PC-3 (cell line): Measurements from ENCODE around the gene MYO18A. TPM values are rescaled to one million over a fixed set of nuclear protein-coding genes. Genes with fewer than 3 reads are reported as not detected.

Source experiments
- ATAC-seq: fragments of 200-7000 bp; cut with Tn5 transposase; 2 replicates; pipeline ENCODE4 v1.9.1; 2020; ENCODE audit warnings: mild to moderate bottlenecking, moderate library complexity
- BruUV-seq: library from RNA; stranded (reverse); fragments of 400-500 nt; replicated peaks from 2 replicates; lab custom pipeline; 2021; lab: Mats Ljungman, UMichigan
- CTCF ChIA-PET: fragments of 300-600 bp; sonication (Branson Sonifier 250); formaldehyde crosslinking; loops from one replicate; lab custom pipeline; 2022; ENCODE audit warnings: antibody characterized with exemption; lab: Charles Lee
- POLR2A ChIA-PET: fragments of 300-600 bp; sonication (Branson Sonifier 250); formaldehyde crosslinking; loops from one replicate; lab custom pipeline; 2022; ENCODE audit warnings: antibody characterized with exemption; ENCODE audit not compliant: unreplicated experiment; lab: Charles Lee
- DNase-seq: peaks from one replicate; pipeline ENCODE4 v3.0.0-alpha.2; 2015
- H2AFZ ChIP-seq: fragments of 300-600 bp; sonication (generic); 2 replicates; pipeline ENCODE4 v1.6.0; 2016; ENCODE audit warnings: antibody characterized with exemption, low read length
- H3F3A ChIP-seq: fragments of 300-600 bp; sonication (generic); one replicate; pipeline ENCODE4 v1.6.0; 2017; ENCODE audit warnings: antibody characterized with exemption, low read length, control low read depth, mild to moderate bottlenecking; ENCODE audit not compliant: unreplicated experiment
- H3K27ac ChIP-seq: fragments of 300-600 bp; sonication (generic); 2 replicates; pipeline ENCODE4 v1.5.1; 2016; ENCODE audit warnings: mild to moderate bottlenecking, low read length
- H3K27me3 ChIP-seq: fragments of 300-600 bp; sonication (generic); 2 replicates; pipeline ENCODE4 v1.6.1; 2016; ENCODE audit warnings: low read length, mixed read lengths
- H3K36me3 ChIP-seq: fragments of 300-600 bp; sonication (generic); 2 replicates; pipeline ENCODE4 v1.6.1; 2016; ENCODE audit warnings: low read depth, mixed run types, low read length, mixed read lengths
- H3K4me1 ChIP-seq: fragments of 300-600 bp; sonication (generic); 2 replicates; pipeline ENCODE4 v1.5.1; 2016; ENCODE audit warnings: low read length; ENCODE audit not compliant: insufficient read depth
- H3K4me2 ChIP-seq: fragments of 300-600 bp; sonication (generic); 2 replicates; pipeline ENCODE4 v1.6.0; 2016; ENCODE audit warnings: low read length
- H3K4me3 ChIP-seq: fragments of 300-600 bp; sonication (generic); 2 replicates; pipeline ENCODE4 v1.5.1; 2016; ENCODE audit warnings: mild to moderate bottlenecking, low read length, mixed read lengths
- H3K79me2 ChIP-seq: fragments of 300-600 bp; sonication (generic); 2 replicates; pipeline ENCODE4 v1.6.1; 2017; ENCODE audit warnings: low read length, mixed read lengths
- H3K9ac ChIP-seq: fragments of 300-600 bp; sonication (generic); 2 replicates; pipeline ENCODE4 v1.6.0; 2016; ENCODE audit warnings: mild to moderate bottlenecking, low read length
- H3K9me2 ChIP-seq: fragments of 300-600 bp; sonication (generic); replicated peaks from 2 replicates; pipeline ENCODE4 v1.6.1; 2016; ENCODE audit warnings: mixed run types, low read length, mixed read lengths
- H3K9me3 ChIP-seq: fragments of 300-600 bp; sonication (generic); 2 replicates; pipeline ENCODE4 v1.6.1; 2016; ENCODE audit warnings: low read length, mixed read lengths
- H4K20me1 ChIP-seq: fragments of 300-600 bp; sonication (generic); 2 replicates; pipeline ENCODE4 v1.6.1; 2016; ENCODE audit warnings: low read length, mixed read lengths
- EZH2 ChIP-seq: fragments of 300-600 bp; sonication (generic); IDR thresholded peaks from one replicate; pipeline ENCODE4 v1.6.1; 2017; ENCODE audit warnings: antibody characterized with exemption, mild to moderate bottlenecking, low read length; ENCODE audit not compliant: unreplicated experiment
- EZH2phosphoT487 ChIP-seq: fragments of 300-600 bp; sonication (generic); IDR thresholded peaks from 2 replicates; pipeline ENCODE4 v1.6.1; 2018; ENCODE audit warnings: mild to moderate bottlenecking, antibody characterized with exemption, low read length, borderline replicate concordance
- intact Hi-C: fragments of 100-400 bp; cut with micrococcal nuclease; formaldehyde crosslinking; loops from 2 replicates; pipeline ENCODE4 v1.9.0; 2023
- total RNA-seq: library from RNA; depleted of rRNA; stranded (reverse); fragments of >200 nt; gene quantifications from 2 replicates; pipeline ENCODE4 v1.2.3, GENCODE V29; 2014
- TF ChIP-seq, protein P1 (sequence below): fragments of 300-600 bp; sonication (generic); conservative IDR thresholded peaks from 2 replicates; pipeline ENCODE4 v1.5.1; 2017; ENCODE audit warnings: antibody characterized with exemption, low read depth, mild to moderate bottlenecking, low read length

Gene MYO18A
- total RNA-seq, 1 experiment from 2014 or later = 28.0 TPM

DNA sequence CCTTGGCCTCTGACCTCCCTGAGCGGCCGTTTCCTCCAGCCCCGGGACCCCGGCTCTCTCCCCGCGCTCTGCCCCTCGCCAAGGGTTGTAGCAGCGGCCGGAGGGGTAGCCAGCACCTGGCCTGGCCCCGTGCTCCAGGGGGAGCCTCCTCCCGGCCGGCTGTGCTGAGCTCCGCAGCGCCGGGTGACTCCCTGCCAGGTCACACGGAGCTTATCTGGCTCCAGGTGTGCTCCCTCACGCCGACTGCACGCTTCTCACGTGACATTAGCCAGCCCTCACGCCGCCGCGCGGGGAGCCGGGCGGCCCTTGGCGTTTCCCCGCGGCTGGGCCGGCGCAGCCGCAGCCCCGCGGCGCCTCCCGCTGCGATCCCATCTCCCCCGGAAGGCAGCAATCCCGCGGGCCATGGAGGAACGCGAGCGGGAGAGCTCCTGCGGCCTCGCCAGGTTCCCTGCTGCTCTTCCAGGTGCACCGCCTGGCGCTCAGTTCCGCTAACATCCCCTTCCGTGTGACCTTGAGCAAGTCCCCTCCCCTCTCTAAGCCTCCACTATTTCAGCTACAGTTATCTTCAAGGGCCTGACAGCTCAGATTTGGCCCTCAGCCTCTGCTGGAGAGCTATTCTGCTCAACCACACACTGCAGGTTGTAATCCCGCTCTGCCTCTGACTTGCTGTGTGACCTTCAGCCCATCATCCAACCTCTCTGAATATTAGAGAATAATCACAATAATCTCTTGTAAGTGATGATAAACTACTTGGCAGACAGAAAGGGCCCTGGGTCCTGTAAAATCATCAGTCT is 3.4 kb downstream of the MYO18A start:
- peak; percentile 2; the same call in 1 of the 2 replicates for ATAC-seq
- Histone ChIP-seq H3K27ac (peak overlapping the region; percentile 81; the same call in 1 of the 2 replicates), H3K36me3 (no peaks in the 10 kb centered on the region), H2AFZ (peak overlapping the region; percentile 82), H3K4me1 (peaks cover 44% of the 10 kb centered on the region), H3K9me2 (no peaks in the 10 kb centered on the region), H3K79me2 (peaks cover 38% of the 10 kb centered on the region), H3K27me3 (no peaks in the 10 kb centered on the region), H3K4me2 (peak overlapping the region; percentile 93), H3K4me3 (peak overlapping the region; percentile 72), H3K9ac (peak overlapping the region; percentile 68), H3F3A (no peaks in the 10 kb centered on the region), H3K9me3 (no peaks in the 10 kb centered on the region), H4K20me1 (no peaks in the 10 kb centered on the region)
- POLR2A ChIA-PET = no interaction called here
- BruUV-seq = no TSS peak
- TF ChIP-seq EZH2 = no peak
- TF ChIP-seq, protein P1, sequence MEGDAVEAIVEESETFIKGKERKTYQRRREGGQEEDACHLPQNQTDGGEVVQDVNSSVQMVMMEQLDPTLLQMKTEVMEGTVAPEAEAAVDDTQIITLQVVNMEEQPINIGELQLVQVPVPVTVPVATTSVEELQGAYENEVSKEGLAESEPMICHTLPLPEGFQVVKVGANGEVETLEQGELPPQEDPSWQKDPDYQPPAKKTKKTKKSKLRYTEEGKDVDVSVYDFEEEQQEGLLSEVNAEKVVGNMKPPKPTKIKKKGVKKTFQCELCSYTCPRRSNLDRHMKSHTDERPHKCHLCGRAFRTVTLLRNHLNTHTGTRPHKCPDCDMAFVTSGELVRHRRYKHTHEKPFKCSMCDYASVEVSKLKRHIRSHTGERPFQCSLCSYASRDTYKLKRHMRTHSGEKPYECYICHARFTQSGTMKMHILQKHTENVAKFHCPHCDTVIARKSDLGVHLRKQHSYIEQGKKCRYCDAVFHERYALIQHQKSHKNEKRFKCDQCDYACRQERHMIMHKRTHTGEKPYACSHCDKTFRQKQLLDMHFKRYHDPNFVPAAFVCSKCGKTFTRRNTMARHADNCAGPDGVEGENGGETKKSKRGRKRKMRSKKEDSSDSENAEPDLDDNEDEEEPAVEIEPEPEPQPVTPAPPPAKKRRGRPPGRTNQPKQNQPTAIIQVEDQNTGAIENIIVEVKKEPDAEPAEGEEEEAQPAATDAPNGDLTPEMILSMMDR = no peak
- no peak for TF ChIP-seq EZH2phosphoT487
- peak; percentile 59 for DNase-seq
- CTCF ChIA-PET = interaction anchor here (0.6 to 1.3 kb wide), 3 partner anchors 19 to 31 kb away, joined by 3 to 5 read pairs (median 3); no protein-coding TSS in a partner anchor
- intact Hi-C loops = loop anchor here (1.0 kb wide), 1 partner anchor 25 kb away; no protein-coding TSS in a partner anchor

GRCh38 chr17:29175349-29175748 is 4.8 kb downstream of the MYO18A start:
- intact Hi-C loops = no loop called here
- no peak overlapping the region for H3K9ac ChIP-seq
- DNase-seq = no peak
- CTCF ChIA-PET = interaction anchor here (0.6 kb wide), 1 partner anchor 119 kb away, joined by 5 read pairs; no protein-coding TSS in a partner anchor
- H3K4me3 ChIP-seq = no peak overlapping the region
- POLR2A ChIA-PET = no interaction called here
- H3K27ac ChIP-seq = no peak overlapping the region
- H3K4me1 ChIP-seq = peaks cover 33% of the 10 kb centered on the region
- TF ChIP-seq, protein P1 = no peak
- no peak for TF ChIP-seq EZH2
- no peak for TF ChIP-seq EZH2phosphoT487
- no peaks in the 10 kb centered on the region for H3F3A ChIP-seq
- H3K9me2 ChIP-seq = no peaks in the 10 kb centered on the region
- H3K27me3 ChIP-seq = no peaks in the 10 kb centered on the region
- no peak overlapping the region for H2AFZ ChIP-seq
- no peaks in the 10 kb centered on the region for H4K20me1 ChIP-seq
- peaks cover 38% of the 10 kb centered on the region for H3K79me2 ChIP-seq
- no peak for ATAC-seq
- H3K36me3 ChIP-seq = no peaks in the 10 kb centered on the region
- no peak overlapping the region for H3K4me2 ChIP-seq
- BruUV-seq = no TSS peak
- no peaks in the 10 kb centered on the region for H3K9me3 ChIP-seq

DNA sequence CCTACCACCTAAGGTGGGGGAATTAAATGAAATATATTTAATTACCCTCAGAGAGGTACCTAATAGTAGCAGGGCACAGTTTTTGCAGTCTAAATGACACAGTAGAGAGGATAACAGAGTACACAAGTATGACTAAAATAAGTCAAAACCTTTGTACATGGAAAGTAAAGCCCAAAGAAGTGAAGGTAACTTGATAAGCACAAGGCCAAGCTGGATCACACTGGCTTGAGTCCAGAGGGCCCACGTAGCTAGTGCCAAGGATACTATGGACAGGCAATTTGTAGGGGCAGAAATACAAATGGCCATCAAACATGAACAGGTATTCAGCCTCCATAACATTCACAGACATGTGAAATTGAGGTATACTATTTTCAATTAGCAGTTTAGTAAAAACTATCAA is 7.6 kb downstream of the MYO18A start:
- DNase-seq (no peak), ATAC-seq (no peak)
- Histone ChIP-seq H3K27me3 (no peaks in the 10 kb centered on the region), H3K79me2 (peaks cover 28% of the 10 kb centered on the region), H3K36me3 (no peaks in the 10 kb centered on the region), H3K9me3 (no peaks in the 10 kb centered on the region), H3K9me2 (no peaks in the 10 kb centered on the region), H3K4me1 (peaks cover 15% of the 10 kb centered on the region), H4K20me1 (no peaks in the 10 kb centered on the region), H3K4me2 (no peak overlapping the region), H2AFZ (no peak overlapping the region), H3K4me3 (no peak overlapping the region), H3K27ac (no peak overlapping the region), H3F3A (no peaks in the 10 kb centered on the region), H3K9ac (no peak overlapping the region)
- TF ChIP-seq, protein P1 = no peak
- no peak for TF ChIP-seq EZH2phosphoT487
- no peak for TF ChIP-seq EZH2
- POLR2A ChIA-PET = no interaction called here
- BruUV-seq = no TSS peak
- CTCF ChIA-PET = interaction anchor here (0.6 kb wide), 1 partner anchor 10 kb away, joined by 4 read pairs; no protein-coding TSS in a partner anchor
- intact Hi-C loops = no loop called here
